GM23248 (cell line): ENCODE data around the gene AGAP1. TPM values are rescaled to one million over a fixed set of nuclear protein-coding genes. Genes with fewer than 3 reads are reported as not detected.
A peak's percentile ranks its signal among the peaks of the same experiment; 100 is the strongest.

Experiments
- DNase-seq: peaks from one replicate; pipeline ENCODE4 v3.0.0-alpha.2; 2015
- H2AFZ ChIP-seq: fragments of 200-600 bp; sonication (generic); 2 replicates; pipeline ENCODE4 v1.6.1; 2016; ENCODE audit warnings: antibody characterized with exemption
- H3F3A ChIP-seq: fragments of 200-600 bp; sonication (generic); 2 replicates; pipeline ENCODE4 v1.6.1; 2016; ENCODE audit warnings: mild to moderate bottlenecking, antibody characterized with exemption, mixed run types; ENCODE audit not compliant: insufficient read depth
- H3K27ac ChIP-seq: fragments of 200-600 bp; sonication (generic); 2 replicates; pipeline ENCODE4 v1.5.1; 2016; ENCODE audit warnings: mild to moderate bottlenecking
- H3K27me3 ChIP-seq: fragments of 200-600 bp; sonication (generic); replicated peaks from 2 replicates; pipeline ENCODE4 v1.6.1; 2016; ENCODE audit warnings: mild to moderate bottlenecking; ENCODE audit not compliant: insufficient read depth
- H3K36me3 ChIP-seq: fragments of 200-600 bp; sonication (generic); 2 replicates; pipeline ENCODE4 v1.6.1; 2016; ENCODE audit warnings: low read depth, mild to moderate bottlenecking
- H3K4me1 ChIP-seq: fragments of 200-600 bp; sonication (generic); 2 replicates; pipeline ENCODE4 v1.6.1; 2016; ENCODE audit warnings: mild to moderate bottlenecking; ENCODE audit not compliant: insufficient read depth
- H3K4me2 ChIP-seq: fragments of 200-600 bp; sonication (generic); one replicate; pipeline ENCODE4 v1.6.1; 2016; ENCODE audit warnings: mild to moderate bottlenecking; ENCODE audit not compliant: unreplicated experiment
- H3K4me3 ChIP-seq: fragments of 200-600 bp; sonication (generic); 2 replicates; pipeline ENCODE4 v1.5.1; 2016; ENCODE audit warnings: mild to moderate bottlenecking
- H3K79me2 ChIP-seq: fragments of 200-600 bp; sonication (generic); 2 replicates; pipeline ENCODE4 v1.6.1; 2016; ENCODE audit warnings: mild to moderate bottlenecking; ENCODE audit not compliant: insufficient read depth
- H3K9ac ChIP-seq: fragments of 200-600 bp; sonication (generic); 2 replicates; pipeline ENCODE4 v1.6.1; 2016; ENCODE audit warnings: mild to moderate bottlenecking
- H3K9me2 ChIP-seq: fragments of 200-600 bp; sonication (generic); 2 replicates; pipeline ENCODE4 v1.6.1; 2016; ENCODE audit warnings: mixed run types, mild to moderate bottlenecking, moderate library complexity; ENCODE audit not compliant: insufficient read depth
- H3K9me3 ChIP-seq: fragments of 200-600 bp; sonication (generic); one replicate; pipeline ENCODE4 v1.6.1; 2017; ENCODE audit warnings: low read depth
- H4K20me1 ChIP-seq: fragments of 200-600 bp; sonication (generic); 2 replicates; pipeline ENCODE4 v1.6.0; 2016; ENCODE audit not compliant: insufficient read depth
- EZH2 ChIP-seq: fragments of 200-600 bp; sonication (generic); IDR thresholded peaks from 2 replicates; pipeline ENCODE4 v1.6.1; 2018; ENCODE audit warnings: antibody characterized with exemption, mild to moderate bottlenecking; ENCODE audit not compliant: insufficient read depth, poor library complexity, severe bottlenecking
- EZH2phosphoT487 ChIP-seq: fragments of 200-600 bp; sonication (generic); IDR thresholded peaks from 2 replicates; pipeline ENCODE4 v1.6.1; 2018; ENCODE audit warnings: antibody characterized with exemption, moderate library complexity, mild to moderate bottlenecking, low read depth; ENCODE audit not compliant: insufficient read depth
- WGBS, 2 experiments: methylation state at CpG; one replicate each; pipeline ENCODE4 v1.1.6; 2015 to 2017; ENCODE audit warnings: low lambda C conversion rate in 2 of 2, low coverage in 1 of 2; ENCODE audit errors: missing lambda C conversion rate in 2 of 2; 5-methylcytosine and 5-hydroxymethylcytosine counted together
- in situ Hi-C: fragments of 300-500 bp; cut with MboI; formaldehyde crosslinking; loops from 2 replicates; pipeline ENCODE4 v1.15.0; 2020
- polyA plus RNA-seq: library from polyadenylated mRNA; unstranded; fragments of >200 nt; fragmentation: Nextera tagmentation; extraction: Ambion mirVana; gene quantifications from 2 replicates; pipeline ENCODE4 v1.2.1, GENCODE V29; 2016
- total RNA-seq: library from RNA; depleted of rRNA; stranded (reverse); fragments of >200 nt; shearing (Covaris generic); gene quantifications from 2 replicates; pipeline ENCODE4 v1.2.3, GENCODE V29; 2014

AGAP1 gene
- total and polyA plus RNA-seq, 2 experiments from 2014 or later: 2.2 to 9.9 TPM

DNA sequence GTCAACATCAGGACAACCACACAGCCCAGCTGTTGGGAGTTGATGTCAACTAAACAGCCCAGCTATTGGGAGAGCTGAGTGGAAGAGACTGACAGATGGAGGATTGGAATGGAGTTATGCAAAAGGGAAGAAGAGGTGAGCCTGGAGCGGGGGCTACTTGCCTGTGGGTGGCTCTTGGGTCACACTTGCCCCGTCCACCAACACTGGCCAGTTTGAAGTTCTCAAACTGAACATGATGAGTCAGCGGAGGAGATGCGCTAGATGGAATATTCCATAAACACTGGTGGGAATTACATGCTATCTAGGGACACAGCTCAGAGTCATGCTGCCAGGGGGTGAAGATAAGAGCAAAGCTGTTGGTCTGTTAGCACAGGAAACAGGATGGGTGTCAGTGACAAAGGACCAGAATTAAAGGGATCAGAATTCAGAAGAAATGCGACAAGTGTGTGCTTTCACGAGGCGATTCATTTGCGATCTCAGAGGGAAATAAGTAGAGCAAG, 33.2 kb upstream of the AGAP1 start:
- Histone ChIP-seq H3K27me3 (no peaks in the 10 kb centered on the region), H3K27ac (no peak overlapping the region), H3K9ac (no peak overlapping the region), H3F3A (no peaks in the 10 kb centered on the region), H3K79me2 (no peaks in the 10 kb centered on the region), H3K4me3 (no peak overlapping the region), H3K36me3 (no peaks in the 10 kb centered on the region), H2AFZ (no peak overlapping the region), H4K20me1 (no peaks in the 10 kb centered on the region), H3K4me2 (no peak overlapping the region), H3K4me1 (peaks cover 3% of the 10 kb centered on the region; the same call in 1 of the 2 replicates), H3K9me3 (no peaks in the 10 kb centered on the region), H3K9me2 (no peaks in the 10 kb centered on the region)
- TF ChIP-seq EZH2 (no peak), EZH2phosphoT487 (no peak)
- no peak for DNase-seq
- WGBS, 2 experiments: 83 to 84% methylated on average over 8 of the region's 8 CpGs
- in situ Hi-C loops: no loop called here

DNA sequence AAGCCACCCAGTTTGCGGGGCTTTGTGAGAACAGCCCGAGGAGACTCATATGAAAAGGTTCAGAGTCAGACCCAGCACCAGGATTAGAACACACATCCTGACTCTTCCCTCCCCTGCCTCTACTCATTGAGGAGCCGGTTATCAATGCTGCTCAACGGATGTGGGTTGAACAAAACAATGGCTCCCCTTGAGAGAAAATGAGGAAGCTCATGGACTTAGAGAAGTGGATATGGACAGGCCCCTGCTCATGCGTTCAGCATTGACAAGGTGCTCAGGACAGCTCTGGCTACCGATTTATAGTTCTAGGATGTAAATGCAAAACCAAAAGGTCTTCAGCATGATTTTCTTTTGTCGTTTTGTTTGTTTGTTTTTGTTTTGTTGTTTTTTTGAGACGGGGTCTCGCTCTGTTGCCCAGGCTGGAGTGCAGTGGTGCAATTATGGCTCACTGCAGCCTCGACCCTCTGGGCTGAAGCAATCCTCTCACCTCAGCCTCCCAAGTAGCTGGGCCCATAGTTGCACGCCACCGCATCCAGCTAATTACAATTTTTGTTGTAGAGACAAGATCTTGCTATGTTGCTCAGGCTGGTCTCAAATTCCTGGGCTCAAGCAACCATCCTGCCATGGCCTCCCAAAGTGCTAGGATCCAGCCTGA, 32.0 kb upstream of the AGAP1 start:
- no peak overlapping the region for H3K4me2 ChIP-seq
- 90% methylated on average over 12 of the region's 12 CpGs for WGBS, 2 experiments
- no peaks in the 10 kb centered on the region for H3K27me3 ChIP-seq
- H3K36me3 ChIP-seq: no peaks in the 10 kb centered on the region
- no peaks in the 10 kb centered on the region for H3F3A ChIP-seq
- H3K9me3 ChIP-seq: no peaks in the 10 kb centered on the region
- H4K20me1 ChIP-seq: no peaks in the 10 kb centered on the region
- no peak overlapping the region for H3K4me3 ChIP-seq
- no peak overlapping the region for H3K9ac ChIP-seq
- no peak overlapping the region for H3K27ac ChIP-seq
- no peak for TF ChIP-seq EZH2phosphoT487
- TF ChIP-seq EZH2: no peak
- no peaks in the 10 kb centered on the region for H3K9me2 ChIP-seq
- no peaks in the 10 kb centered on the region for H3K79me2 ChIP-seq
- in situ Hi-C loops: no loop called here
- H2AFZ ChIP-seq: no peak overlapping the region
- peaks cover 3% of the 10 kb centered on the region; the same call in 1 of the 2 replicates for H3K4me1 ChIP-seq
- no peak for DNase-seq

DNA sequence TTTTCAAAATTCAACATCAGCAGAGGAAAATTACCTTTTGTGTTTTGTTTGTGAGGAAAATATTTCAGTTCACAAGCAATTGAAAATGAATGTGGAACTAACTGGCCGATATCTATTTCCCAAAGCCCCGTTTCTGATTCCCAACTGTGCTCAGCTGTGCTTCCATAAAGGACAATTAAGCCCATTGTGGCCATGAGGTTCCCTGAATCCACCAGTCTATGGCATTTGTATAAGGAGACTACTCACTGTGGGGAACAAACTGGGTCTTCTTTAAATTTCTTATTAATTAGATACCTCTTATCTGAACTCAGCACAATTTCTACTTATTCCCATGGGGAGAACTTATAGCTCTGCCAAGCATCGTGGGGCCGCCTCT, 31.4 kb upstream of the AGAP1 start:
- H3K27me3 ChIP-seq: no peaks in the 10 kb centered on the region
- TF ChIP-seq EZH2phosphoT487: no peak
- TF ChIP-seq EZH2: no peak
- no peak overlapping the region for H3K9ac ChIP-seq
- in situ Hi-C loops: no loop called here
- H2AFZ ChIP-seq: no peak overlapping the region
- H3F3A ChIP-seq: 0 out of 2 replicates have a peak, but pooled peaks cover under 1% of the 10 kb centered on the region
- H3K4me2 ChIP-seq: no peak overlapping the region
- no peak for DNase-seq
- H3K9me3 ChIP-seq: no peaks in the 10 kb centered on the region
- H3K36me3 ChIP-seq: no peaks in the 10 kb centered on the region
- no peaks in the 10 kb centered on the region for H3K79me2 ChIP-seq
- H3K4me1 ChIP-seq: peaks cover 8% of the 10 kb centered on the region
- 86 to 97% methylated on average over 4 of the region's 4 CpGs for WGBS, 2 experiments
- H3K27ac ChIP-seq: no peak overlapping the region
- H4K20me1 ChIP-seq: no peaks in the 10 kb centered on the region
- H3K4me3 ChIP-seq: no peak overlapping the region
- H3K9me2 ChIP-seq: no peaks in the 10 kb centered on the region

DNA sequence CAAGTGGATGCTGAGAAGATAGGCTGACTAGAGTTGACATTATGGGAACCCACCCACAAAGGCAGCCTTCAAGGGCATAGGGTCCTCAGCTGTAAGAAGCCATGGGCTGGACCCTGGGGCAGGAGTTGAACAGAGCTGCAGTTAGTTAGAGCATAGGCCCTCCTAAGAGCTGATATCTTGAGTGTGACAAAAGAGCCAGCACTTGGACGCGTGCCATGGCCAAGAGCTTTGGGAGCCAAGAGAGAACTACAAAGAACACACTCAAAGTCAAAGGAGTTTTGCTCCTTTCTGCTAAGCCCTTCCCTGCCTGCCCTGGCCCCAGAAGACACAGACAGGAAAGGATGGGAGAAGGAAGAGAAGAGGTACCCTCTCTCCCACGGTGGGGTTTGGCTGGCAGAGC, 29.9 kb upstream of the AGAP1 start:
- Histone ChIP-seq H3K27me3 (no peaks in the 10 kb centered on the region), H3K79me2 (no peaks in the 10 kb centered on the region), H3K4me1 (peaks cover 22% of the 10 kb centered on the region), H3K27ac (no peak overlapping the region), H3K9ac (no peak overlapping the region), H2AFZ (no peak overlapping the region), H3K4me3 (no peak overlapping the region), H3F3A (peaks cover 15% of the 10 kb centered on the region), H4K20me1 (no peaks in the 10 kb centered on the region), H3K36me3 (no peaks in the 10 kb centered on the region), H3K4me2 (no peak overlapping the region), H3K9me3 (no peaks in the 10 kb centered on the region), H3K9me2 (no peaks in the 10 kb centered on the region)
- no peak for DNase-seq
- in situ Hi-C loops: no loop called here
- TF ChIP-seq EZH2phosphoT487 (no peak), EZH2 (no peak)
- 77 to 79% methylated on average over 3 of the region's 3 CpGs for WGBS, 2 experiments

DNA sequence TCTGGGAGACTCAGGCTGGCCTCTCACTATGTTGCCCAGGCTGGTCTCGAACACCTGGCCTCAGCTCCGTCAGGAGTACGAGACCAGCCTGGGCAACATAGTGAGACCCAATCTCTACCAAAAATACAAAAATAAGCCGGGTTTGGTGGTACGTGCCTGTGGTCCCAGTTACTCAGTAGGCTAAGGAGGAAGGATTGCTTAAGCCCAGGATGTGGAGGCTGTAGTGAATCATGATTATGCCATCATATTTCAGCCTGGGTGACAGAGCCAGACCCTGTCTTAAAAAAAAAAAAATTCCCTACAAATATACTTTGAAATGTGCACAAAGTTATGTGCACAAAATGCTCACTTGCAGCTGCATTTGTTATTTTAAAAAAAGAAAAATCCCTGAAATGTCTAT, 26.3 kb upstream of the AGAP1 start:
- in situ Hi-C loops: no loop called here
- no peaks in the 10 kb centered on the region for H4K20me1 ChIP-seq
- 44 to 51% methylated on average over 5 of the region's 5 CpGs for WGBS, 2 experiments
- no peaks in the 10 kb centered on the region for H3K27me3 ChIP-seq
- H3K9ac ChIP-seq: no peak overlapping the region
- DNase-seq: peak; percentile 86
- TF ChIP-seq EZH2phosphoT487 (no peak), EZH2 (no peak)
- H3K27ac ChIP-seq: peak overlapping the region; percentile 41
- peaks cover 26% of the 10 kb centered on the region for H3K4me1 ChIP-seq
- H2AFZ ChIP-seq: no peak overlapping the region
- no peaks in the 10 kb centered on the region for H3K36me3 ChIP-seq
- H3K4me3 ChIP-seq: no peak overlapping the region
- H3K79me2 ChIP-seq: no peaks in the 10 kb centered on the region
- no peaks in the 10 kb centered on the region for H3K9me2 ChIP-seq
- no peaks in the 10 kb centered on the region for H3K9me3 ChIP-seq
- H3F3A ChIP-seq: peaks cover 22% of the 10 kb centered on the region
- peak overlapping the region; percentile 27 for H3K4me2 ChIP-seq
